Loucy (cell line): ENCODE data around the gene SMIM44.

Source experiments
- H2AFZ ChIP-seq: fragments of 200-600 bp; sonication (generic); 2 replicates; pipeline ENCODE4 v1.6.0; 2016; ENCODE audit warnings: antibody characterized with exemption, mild to moderate bottlenecking, low read length, moderate library complexity
- H3F3A ChIP-seq: fragments of 200-600 bp; 2 replicates; pipeline ENCODE4 v1.6.0; 2016; ENCODE audit warnings: antibody characterized with exemption, low read depth, mild to moderate bottlenecking
- H3K27me3 ChIP-seq: fragments of 200-600 bp; sonication (generic); 2 replicates; pipeline ENCODE4 v1.6.1; 2014; ENCODE audit warnings: low read length, mild to moderate bottlenecking; ENCODE audit not compliant: insufficient read depth, poor library complexity, severe bottlenecking
- H3K36me3 ChIP-seq: fragments of 200-600 bp; sonication (generic); 2 replicates; pipeline ENCODE4 v1.6.1; 2016; ENCODE audit warnings: low read length; ENCODE audit not compliant: insufficient read depth
- H3K4me1 ChIP-seq: fragments of 200-600 bp; sonication (generic); 2 replicates; pipeline ENCODE4 v1.5.1; 2014; ENCODE audit warnings: low read length, mild to moderate bottlenecking; ENCODE audit not compliant: insufficient read depth, poor library complexity, severe bottlenecking
- H3K4me2 ChIP-seq: fragments of 200-600 bp; sonication (generic); 2 replicates; pipeline ENCODE4 v1.6.0; 2014; ENCODE audit warnings: antibody characterized with exemption, low read length, low read depth, mild to moderate bottlenecking; ENCODE audit not compliant: poor library complexity, severe bottlenecking
- H3K4me3 ChIP-seq: fragments of 200-600 bp; sonication (generic); 2 replicates; pipeline ENCODE4 v1.5.1; 2014; ENCODE audit warnings: low read length, mild to moderate bottlenecking, mixed read lengths; ENCODE audit not compliant: poor library complexity, severe bottlenecking
- H3K79me2 ChIP-seq: fragments of 200-600 bp; sonication (generic); 2 replicates; pipeline ENCODE4 v1.6.1; 2014; ENCODE audit warnings: low read length; ENCODE audit not compliant: insufficient read depth
- H3K9ac ChIP-seq: fragments of 200-600 bp; sonication (generic); 2 replicates; pipeline ENCODE4 v1.6.0; 2014; ENCODE audit warnings: mild to moderate bottlenecking, low read depth, low read length, moderate library complexity; ENCODE audit not compliant: poor library complexity, severe bottlenecking
- H3K9me2 ChIP-seq: fragments of 200-600 bp; sonication (generic); replicated peaks from 2 replicates; pipeline ENCODE4 v1.6.1; 2016; ENCODE audit warnings: low read depth, low read length, mixed read lengths
- H3K9me3 ChIP-seq: fragments of 200-600 bp; sonication (generic); 2 replicates; pipeline ENCODE4 v1.6.1; 2014; ENCODE audit warnings: mild to moderate bottlenecking, antibody characterized with exemption, low read length, low read depth; ENCODE audit not compliant: insufficient read depth
- H4K20me1 ChIP-seq: fragments of 200-600 bp; sonication (generic); 2 replicates; pipeline ENCODE4 v1.6.0; 2014; ENCODE audit warnings: antibody characterized with exemption, low read length, mild to moderate bottlenecking; ENCODE audit not compliant: insufficient read depth, poor library complexity, severe bottlenecking
- EZH2phosphoT487 ChIP-seq: fragments of 200-600 bp; IDR thresholded peaks from 2 replicates; pipeline ENCODE4 v1.6.1; 2018; ENCODE audit warnings: antibody characterized with exemption, mild to moderate bottlenecking, moderate library complexity, borderline replicate concordance
- TF ChIP-seq, protein P1 (sequence below): fragments of 200-600 bp; sonication (generic); conservative IDR thresholded peaks from 2 replicates; pipeline ENCODE4 v1.5.1; 2014; ENCODE audit warnings: mild to moderate bottlenecking, antibody characterized with exemption, low read length

SMIM44 gene

DNA sequence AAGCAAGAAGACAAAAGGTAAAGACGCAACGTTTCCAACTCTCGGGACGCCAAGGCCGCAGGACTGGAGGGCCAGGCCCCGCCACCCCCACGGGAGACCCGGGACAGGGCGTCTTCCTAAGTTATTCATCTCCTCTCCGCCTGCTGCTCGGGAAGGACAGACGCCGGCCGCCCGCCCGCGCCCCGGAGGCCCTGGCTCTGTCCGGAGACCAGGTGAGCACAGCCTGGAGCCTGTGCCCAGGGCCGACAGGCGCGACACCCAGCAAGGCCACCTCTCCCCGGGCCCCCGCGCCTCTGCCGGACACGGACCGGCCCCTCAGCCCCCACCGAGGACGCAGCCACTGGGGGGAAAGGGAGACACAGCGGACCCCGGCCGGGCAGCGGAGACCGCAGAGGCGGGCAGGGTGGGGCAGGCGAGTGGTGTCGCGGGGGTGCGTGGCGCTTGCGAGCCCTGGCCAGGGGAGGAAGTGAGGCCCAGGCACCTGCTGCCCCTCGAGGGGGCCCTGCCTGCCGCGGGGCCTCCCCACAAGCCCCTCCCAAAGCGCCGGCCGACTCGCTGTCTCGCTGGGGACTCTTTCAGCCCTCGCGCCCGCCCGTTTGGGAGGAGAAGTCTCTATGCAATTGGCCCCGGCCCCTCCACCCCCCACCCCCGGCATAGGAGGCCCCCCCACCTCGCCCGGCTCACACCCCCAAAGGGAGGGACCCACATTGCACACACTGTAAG, 20.1 kb downstream of the SMIM44 start:
- Histone ChIP-seq H3K9ac (no peak overlapping the region), H3K4me1 (peaks cover 5% of the 10 kb centered on the region), H3K4me3 (no peak overlapping the region), H2AFZ (no peak overlapping the region), H3K9me3 (no peaks in the 10 kb centered on the region), H3K4me2 (no peak overlapping the region), H3F3A (peaks cover 5% of the 10 kb centered on the region; the same call in 1 of the 2 replicates), H3K27me3 (no peaks in the 10 kb centered on the region), H3K36me3 (peaks cover 15% of the 10 kb centered on the region; the same call in 1 of the 2 replicates), H3K79me2 (no peaks in the 10 kb centered on the region), H3K9me2 (no peaks in the 10 kb centered on the region), H4K20me1 (peaks cover 5% of the 10 kb centered on the region)
- no peak for TF ChIP-seq EZH2phosphoT487
- TF ChIP-seq, protein P1, sequence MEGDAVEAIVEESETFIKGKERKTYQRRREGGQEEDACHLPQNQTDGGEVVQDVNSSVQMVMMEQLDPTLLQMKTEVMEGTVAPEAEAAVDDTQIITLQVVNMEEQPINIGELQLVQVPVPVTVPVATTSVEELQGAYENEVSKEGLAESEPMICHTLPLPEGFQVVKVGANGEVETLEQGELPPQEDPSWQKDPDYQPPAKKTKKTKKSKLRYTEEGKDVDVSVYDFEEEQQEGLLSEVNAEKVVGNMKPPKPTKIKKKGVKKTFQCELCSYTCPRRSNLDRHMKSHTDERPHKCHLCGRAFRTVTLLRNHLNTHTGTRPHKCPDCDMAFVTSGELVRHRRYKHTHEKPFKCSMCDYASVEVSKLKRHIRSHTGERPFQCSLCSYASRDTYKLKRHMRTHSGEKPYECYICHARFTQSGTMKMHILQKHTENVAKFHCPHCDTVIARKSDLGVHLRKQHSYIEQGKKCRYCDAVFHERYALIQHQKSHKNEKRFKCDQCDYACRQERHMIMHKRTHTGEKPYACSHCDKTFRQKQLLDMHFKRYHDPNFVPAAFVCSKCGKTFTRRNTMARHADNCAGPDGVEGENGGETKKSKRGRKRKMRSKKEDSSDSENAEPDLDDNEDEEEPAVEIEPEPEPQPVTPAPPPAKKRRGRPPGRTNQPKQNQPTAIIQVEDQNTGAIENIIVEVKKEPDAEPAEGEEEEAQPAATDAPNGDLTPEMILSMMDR: no peak

DNA sequence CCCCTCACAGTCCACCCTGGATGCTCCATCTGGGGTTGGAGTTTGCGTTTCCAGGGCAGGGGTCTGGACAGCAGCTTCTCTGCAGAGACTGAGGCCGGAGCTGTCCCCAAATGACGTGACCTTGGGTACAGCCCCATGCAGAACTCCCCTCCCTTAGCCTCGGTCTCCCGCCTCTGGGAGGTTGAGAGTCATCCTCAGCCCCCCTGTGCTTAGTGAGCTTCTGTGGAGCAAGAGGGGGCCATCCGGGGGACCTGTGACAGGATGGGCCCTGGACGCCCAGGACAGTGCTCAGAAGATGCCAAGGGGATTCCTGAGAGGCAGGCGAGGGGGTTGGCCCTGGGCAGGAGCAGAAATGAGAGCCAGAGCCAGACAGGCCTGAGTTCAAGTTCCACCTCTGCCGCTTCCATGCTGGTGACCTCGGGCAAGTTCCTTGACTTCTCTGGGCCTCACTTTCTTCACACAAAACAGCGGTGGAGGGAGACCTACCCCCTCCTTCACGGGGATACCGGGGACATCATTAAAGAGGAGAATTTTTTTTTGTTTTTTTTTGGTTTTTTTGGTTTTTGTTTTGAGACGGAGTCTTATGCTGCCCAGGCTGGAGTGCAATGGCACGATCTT, 23.2 kb downstream of the SMIM44 start:
- Histone ChIP-seq H3K9me2 (no peaks in the 10 kb centered on the region), H3K4me2 (no peak overlapping the region), H3K27me3 (no peaks in the 10 kb centered on the region), H3K9me3 (no peaks in the 10 kb centered on the region), H3F3A (no peaks in the 10 kb centered on the region), H4K20me1 (peaks cover 5% of the 10 kb centered on the region), H3K9ac (no peak overlapping the region), H3K36me3 (peaks cover 28% of the 10 kb centered on the region; the same call in 1 of the 2 replicates), H3K4me3 (no peak overlapping the region), H2AFZ (no peak overlapping the region), H3K4me1 (peaks cover 5% of the 10 kb centered on the region), H3K79me2 (no peaks in the 10 kb centered on the region)
- TF ChIP-seq, protein P1: no peak
- TF ChIP-seq EZH2phosphoT487: no peak

DNA sequence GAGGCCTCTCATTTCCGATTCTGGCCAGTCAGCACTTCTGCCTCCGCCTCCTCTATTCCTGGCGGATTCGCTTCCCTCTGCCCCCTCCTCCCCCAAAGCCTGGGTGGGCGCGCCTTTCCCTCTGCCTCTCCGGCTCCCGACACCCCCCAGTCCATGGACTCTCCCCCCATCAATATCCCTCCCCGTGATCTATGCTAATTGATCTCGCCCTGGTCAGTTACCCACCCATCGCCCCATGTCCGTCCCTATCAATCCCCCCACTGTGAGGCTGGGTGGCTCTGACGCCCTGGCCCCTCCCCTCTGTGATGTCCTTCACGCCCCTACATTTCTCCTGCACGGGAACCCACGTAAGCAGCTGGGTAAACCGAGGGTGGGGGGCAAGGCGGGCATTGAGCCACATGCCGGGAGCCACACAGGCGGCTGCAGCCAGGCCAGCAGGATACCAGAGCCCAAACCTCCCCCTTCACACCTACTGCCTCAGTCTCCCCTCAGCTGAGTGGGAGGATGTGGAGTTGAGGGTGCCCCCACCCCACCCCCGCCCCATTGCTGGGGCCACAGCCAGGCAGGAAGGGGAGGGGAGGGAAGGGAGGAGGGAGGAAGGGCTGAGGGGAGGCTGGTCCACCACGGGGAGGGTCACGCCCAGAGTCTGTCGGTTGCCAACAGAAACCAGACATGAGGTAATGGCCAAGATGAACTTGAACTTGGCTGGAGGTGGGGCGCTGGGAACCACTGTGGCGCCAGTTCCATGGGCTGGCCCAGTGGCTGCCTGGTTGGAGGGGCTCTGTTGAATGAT, 24.0 kb downstream of the SMIM44 start:
- H2AFZ ChIP-seq: no peak overlapping the region
- H3K9me2 ChIP-seq: no peaks in the 10 kb centered on the region
- TF ChIP-seq, protein P1: no peak
- no peak for TF ChIP-seq EZH2phosphoT487
- H3K79me2 ChIP-seq: no peaks in the 10 kb centered on the region
- H3K27me3 ChIP-seq: no peaks in the 10 kb centered on the region
- no peak overlapping the region for H3K4me3 ChIP-seq
- H3K4me2 ChIP-seq: no peak overlapping the region
- H3K36me3 ChIP-seq: peaks cover 35% of the 10 kb centered on the region; the same call in 1 of the 2 replicates
- no peaks in the 10 kb centered on the region for H3K9me3 ChIP-seq
- H3K9ac ChIP-seq: no peak overlapping the region
- peaks cover 5% of the 10 kb centered on the region for H4K20me1 ChIP-seq
- H3F3A ChIP-seq: no peaks in the 10 kb centered on the region
- peaks cover 5% of the 10 kb centered on the region for H3K4me1 ChIP-seq
